GM19328 (cell line): ENCODE results near the gene HTT.

Experiments used
- ATAC-seq: cut with Tn5 transposase; IDR thresholded peaks from one replicate; pipeline ENCODE4 v1.9.1; 2021; ENCODE audit warnings: mild to moderate bottlenecking, moderate library complexity; ENCODE audit not compliant: unreplicated experiment

HTT gene

GRCh38 chr4:3257556-3258482 lies 183.3 kb downstream of the HTT start:
- ATAC-seq, result no peak

DNA sequence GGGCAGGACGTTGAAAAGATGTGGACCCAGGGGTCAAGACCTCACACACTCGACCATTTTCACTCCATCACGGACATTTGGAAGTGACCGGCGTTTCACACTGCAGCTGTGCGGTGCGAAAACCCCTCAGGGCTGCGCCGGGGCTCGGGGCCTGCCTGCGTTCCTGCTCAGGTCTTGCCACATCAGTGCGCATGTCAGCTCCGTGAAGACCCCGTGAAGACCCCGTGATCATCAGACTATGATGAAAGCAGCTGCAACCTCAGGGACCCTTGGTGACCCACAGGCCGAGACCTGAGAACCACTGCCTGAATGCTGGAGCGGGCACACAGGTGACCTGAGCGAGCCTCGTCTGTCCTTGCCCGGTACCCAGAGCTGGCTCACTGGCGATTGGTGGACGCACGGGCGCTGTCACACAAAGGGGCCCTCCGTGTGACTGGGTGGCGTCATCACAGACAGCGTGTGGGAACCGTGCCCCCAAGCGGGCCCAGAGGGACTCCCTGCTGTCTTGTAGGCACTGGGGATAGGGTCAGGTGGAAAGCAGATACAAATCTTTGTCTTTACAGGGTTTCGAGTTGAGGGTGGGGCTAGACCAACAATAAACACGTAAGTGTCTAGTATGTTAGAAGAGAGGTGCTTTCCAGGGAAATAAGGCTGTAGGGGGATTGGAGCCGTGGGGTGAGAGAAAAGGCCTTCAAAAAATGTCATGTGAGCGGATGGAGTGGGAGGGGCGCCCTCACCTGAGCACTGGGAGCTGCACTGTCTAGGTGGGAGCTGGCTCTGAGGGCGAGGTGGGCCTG lies 187.1 kb downstream of the HTT start:
- no peak for ATAC-seq

- no peak for ATAC-seq
Measured at GRCh38 chr4:3262208-3263052, 187.9 kb downstream of the HTT start.

DNA sequence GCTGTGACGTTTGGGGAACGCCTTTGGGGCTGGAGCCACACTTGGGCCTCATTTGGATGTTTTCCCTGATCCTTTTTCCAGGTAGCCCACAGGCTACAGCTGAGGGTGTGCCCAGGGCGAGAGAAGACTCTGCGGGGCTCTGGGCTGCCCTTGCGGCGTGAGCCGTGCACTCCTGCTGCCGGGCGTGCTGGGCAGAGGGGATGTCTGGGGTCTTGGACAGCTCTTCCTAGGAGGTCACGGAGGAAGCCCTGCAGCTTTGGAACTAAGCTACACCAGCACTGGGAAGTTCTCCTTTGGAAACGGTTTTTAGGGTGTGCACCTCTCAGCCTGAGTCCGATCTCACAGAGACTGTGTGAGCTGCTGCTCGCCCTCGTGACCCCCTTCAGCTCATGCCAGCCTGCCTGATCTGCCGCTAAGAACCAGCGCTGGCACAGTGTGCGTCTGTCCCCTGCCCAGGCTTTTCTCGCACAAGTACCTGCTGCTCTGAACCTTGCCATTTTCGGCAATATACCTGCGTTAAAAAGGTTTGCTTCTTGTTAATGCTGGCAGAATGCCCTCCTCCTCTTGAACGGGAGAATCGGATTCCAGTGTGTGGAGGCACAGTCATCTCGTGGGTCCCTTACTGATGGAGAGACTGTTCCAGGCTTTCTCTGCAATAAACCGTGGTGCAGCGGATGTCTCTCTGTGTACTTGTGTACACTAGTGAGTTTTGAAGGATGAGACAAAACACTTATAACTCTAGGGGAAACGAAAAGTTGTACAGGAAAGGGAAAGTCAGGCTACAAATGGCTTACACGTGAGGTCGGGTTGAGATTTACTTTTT lies 188.8 kb downstream of the HTT start:
- no peak for ATAC-seq

- ATAC-seq, result no peak
Measured at GRCh38 chr4:3263876-3264193, 189.4 kb downstream of the HTT start.

DNA sequence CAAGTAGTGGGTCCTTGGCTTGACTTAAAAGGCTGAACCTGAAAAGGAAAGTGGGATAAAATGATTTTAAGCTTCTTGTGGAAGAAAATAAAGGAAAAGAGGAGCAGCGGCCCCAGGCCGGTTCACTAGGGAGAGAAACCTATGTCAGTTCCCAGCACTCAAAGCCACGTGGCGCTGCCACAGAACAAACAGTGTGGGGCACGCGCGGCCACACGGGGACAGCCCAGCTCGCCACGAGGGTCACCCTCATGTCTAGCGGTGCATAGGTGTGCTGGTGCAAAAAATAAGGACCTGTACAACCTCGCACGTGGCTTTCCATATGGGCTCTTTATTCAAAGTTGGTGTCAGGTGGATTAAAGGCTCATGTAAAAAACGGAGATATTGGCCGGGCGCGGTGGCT lies 191.6 kb downstream of the HTT start:
- ATAC-seq, result no peak

GRCh38 chr4:3267576-3268394 lies 193.3 kb downstream of the HTT start:
- no peak for ATAC-seq

GRCh38 chr4:3268395-3269104 lies 194.1 kb downstream of the HTT start:
- ATAC-seq, result no peak

- no peak for ATAC-seq
Measured at GRCh38 chr4:3269105-3269927, 194.8 kb downstream of the HTT start.

- ATAC-seq, result no peak
Measured at GRCh38 chr4:3269991-3270611, 195.6 kb downstream of the HTT start.

DNA sequence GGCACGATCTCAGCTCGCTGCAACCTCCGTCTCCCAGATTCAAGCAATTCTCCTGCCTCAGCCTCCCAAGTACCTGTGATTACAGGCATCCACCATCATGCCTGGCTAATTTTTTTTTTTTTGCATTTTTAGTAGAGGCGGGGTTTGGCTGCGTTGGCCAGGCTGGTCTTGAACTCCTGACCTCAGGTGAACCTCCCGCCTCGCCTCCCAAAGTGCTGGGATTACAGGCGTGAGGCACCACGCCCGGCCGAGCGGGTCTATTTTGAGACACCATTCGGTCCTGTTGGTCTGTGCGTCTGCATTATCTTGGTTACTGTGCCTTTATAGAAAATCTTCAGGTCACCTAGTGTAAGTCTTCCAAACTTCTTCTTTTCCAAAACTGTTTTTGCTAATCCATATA lies 196.7 kb downstream of the HTT start:
- ATAC-seq, result no peak

- no peak for ATAC-seq
Measured at GRCh38 chr4:3276986-3277385, 202.5 kb downstream of the HTT start.

DNA sequence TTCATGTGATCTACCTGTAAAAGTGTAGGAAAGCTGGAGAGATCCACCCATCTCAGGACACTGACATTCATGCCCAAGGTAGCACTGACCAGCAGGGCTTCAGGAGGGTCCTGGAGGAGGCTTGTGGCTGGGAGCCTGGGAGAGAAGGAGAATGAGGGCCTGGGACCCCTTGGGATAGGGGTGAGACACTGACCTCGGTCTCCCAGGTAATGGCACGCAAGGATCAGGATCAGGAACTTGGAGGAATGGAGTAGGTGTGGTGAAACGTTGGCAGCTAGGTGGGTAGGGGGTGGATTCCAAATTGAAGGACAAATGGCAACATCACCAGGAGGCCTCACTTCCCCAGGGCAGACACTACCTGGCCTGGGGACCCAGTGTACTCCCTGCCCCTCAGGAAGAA lies 206.0 kb downstream of the HTT start:
- no peak for ATAC-seq

- ATAC-seq, result no peak
Measured at GRCh38 chr4:3283483-3283882, 209.0 kb downstream of the HTT start.

DNA sequence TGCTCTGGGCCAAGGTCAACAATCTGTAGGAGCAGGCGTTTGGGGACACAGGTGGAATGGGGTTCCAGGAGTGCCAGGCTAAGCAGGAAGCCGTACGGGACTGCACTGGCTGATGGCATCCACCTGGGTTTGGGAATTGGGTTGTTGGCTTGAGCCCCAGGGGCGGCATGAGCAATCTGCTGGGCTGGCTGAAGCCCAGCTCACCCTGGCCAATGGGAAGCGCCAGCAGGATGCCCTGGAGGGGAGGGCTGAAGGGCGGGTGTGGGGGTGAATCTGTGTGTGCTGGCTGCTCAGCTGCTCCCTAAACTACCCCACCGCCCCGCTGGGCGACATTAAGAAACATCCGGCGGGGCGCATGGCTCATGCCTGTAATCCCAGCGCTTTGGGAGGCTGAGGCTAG lies 209.4 kb downstream of the HTT start:
- ATAC-seq, result no peak

- ATAC-seq, result no peak
Measured at GRCh38 chr4:3284734-3285557, 210.5 kb downstream of the HTT start.
